Neural crest cell (in vitro differentiated cells): Measurements from ENCODE around the gene HAPLN3. TPM values are rescaled to one million over a fixed set of nuclear protein-coding genes. Genes with fewer than 3 reads are reported as not detected.

Experiments used
- DNase-seq: peaks from one replicate; pipeline ENCODE4 v3.0.0; 2021; ENCODE audit warnings: low read depth, mixed read lengths, low spot score
- H3K27ac Mint-ChIP-seq: one replicate; pipeline ENCODE4 v1.8.0; 2021; ENCODE audit warnings: mild to moderate bottlenecking, mixed read lengths; ENCODE audit not compliant: unreplicated experiment
- H3K27me3 Mint-ChIP-seq: 2 replicates; pipeline ENCODE4 v1.8.0; 2021; ENCODE audit warnings: low read depth, mild to moderate bottlenecking, mixed read lengths
- H3K36me3 Mint-ChIP-seq: 2 replicates; pipeline ENCODE4 v1.8.0; 2021; ENCODE audit warnings: low read depth, mild to moderate bottlenecking, mixed read lengths
- H3K4me1 Mint-ChIP-seq: 2 replicates; pipeline ENCODE4 v1.8.0; 2021; ENCODE audit warnings: mixed read lengths
- H3K4me3 Mint-ChIP-seq: one replicate; pipeline ENCODE4 v1.8.0; 2021; ENCODE audit warnings: mild to moderate bottlenecking, mixed read lengths
- H3K9me3 Mint-ChIP-seq: 2 replicates; pipeline ENCODE4 v1.8.0; 2021; ENCODE audit warnings: mixed read lengths
- total RNA-seq: library from RNA; stranded (reverse); gene quantifications from 2 replicates; pipeline ENCODE4 v1.2.1, GENCODE V29; 2021
- TF ChIP-seq, protein P1 (sequence below): fragments of 200-600 bp; sonication (generic); conservative IDR thresholded peaks from 2 replicates; pipeline ENCODE4 v1.5.0; 2021; ENCODE audit warnings: antibody characterized with exemption, mild to moderate bottlenecking

Gene HAPLN3
- total RNA-seq, 1 donor from 2014 or later: 2.9 TPM

DNA sequence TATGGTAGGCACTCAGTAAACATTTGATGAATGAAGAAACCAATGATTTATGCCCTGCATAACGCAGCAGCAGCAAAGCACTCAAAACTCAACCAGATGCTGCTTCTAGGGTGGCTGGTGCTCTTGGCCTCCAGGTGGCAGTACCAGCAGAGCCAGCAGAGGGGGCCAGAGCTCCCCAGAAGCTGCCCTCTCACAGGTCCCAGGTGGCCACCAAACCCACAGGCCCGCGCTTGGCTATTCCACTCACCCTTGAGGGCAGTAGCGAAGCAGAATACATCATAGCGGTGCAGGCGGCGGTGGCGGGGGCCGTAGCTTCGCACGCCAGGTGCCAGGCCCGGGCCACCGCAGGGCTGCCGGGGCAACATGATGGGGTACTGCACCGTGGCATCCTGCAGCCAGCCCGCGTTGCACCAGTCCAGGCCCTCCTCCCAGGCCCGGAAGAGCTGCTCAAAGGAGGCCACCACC is 16.6 kb downstream of the HAPLN3 start:
- H3K9me3 Mint-ChIP-seq: no peaks in the 10 kb centered on the region
- TF ChIP-seq, protein P1, sequence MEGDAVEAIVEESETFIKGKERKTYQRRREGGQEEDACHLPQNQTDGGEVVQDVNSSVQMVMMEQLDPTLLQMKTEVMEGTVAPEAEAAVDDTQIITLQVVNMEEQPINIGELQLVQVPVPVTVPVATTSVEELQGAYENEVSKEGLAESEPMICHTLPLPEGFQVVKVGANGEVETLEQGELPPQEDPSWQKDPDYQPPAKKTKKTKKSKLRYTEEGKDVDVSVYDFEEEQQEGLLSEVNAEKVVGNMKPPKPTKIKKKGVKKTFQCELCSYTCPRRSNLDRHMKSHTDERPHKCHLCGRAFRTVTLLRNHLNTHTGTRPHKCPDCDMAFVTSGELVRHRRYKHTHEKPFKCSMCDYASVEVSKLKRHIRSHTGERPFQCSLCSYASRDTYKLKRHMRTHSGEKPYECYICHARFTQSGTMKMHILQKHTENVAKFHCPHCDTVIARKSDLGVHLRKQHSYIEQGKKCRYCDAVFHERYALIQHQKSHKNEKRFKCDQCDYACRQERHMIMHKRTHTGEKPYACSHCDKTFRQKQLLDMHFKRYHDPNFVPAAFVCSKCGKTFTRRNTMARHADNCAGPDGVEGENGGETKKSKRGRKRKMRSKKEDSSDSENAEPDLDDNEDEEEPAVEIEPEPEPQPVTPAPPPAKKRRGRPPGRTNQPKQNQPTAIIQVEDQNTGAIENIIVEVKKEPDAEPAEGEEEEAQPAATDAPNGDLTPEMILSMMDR: peak; percentile 73
- no peaks in the 10 kb centered on the region for H3K27me3 Mint-ChIP-seq
- peak; percentile 44 for DNase-seq
- no peak overlapping the region for H3K27ac Mint-ChIP-seq
- no peak overlapping the region for H3K4me3 Mint-ChIP-seq
- no peaks in the 10 kb centered on the region for H3K36me3 Mint-ChIP-seq
- peaks cover 3% of the 10 kb centered on the region for H3K4me1 Mint-ChIP-seq

DNA sequence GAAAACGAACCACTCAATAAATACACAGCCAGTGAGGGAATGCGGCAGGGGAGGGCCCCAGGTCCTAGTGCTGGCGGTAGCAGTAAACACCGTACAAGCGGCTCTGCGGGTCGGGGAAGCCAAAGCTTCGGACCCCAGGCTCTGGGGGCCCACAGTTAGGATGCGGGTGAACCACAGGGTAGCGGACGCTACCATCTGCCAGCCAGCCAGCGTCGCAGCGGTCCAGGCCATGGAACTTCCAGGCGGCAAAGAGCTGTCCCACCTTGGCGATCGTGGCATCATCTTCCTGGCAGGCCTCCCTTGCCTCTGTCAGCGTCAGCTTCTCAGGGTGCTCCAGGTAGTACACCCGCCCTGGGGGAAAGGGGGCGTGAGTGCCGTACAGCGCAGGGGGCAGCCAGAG is 17.4 kb downstream of the HAPLN3 start:
- no peaks in the 10 kb centered on the region for H3K9me3 Mint-ChIP-seq
- no peaks in the 10 kb centered on the region for H3K27me3 Mint-ChIP-seq
- H3K4me1 Mint-ChIP-seq: peaks cover 3% of the 10 kb centered on the region
- TF ChIP-seq, protein P1: no peak
- H3K4me3 Mint-ChIP-seq: no peak overlapping the region
- DNase-seq: no peak
- no peak overlapping the region for H3K27ac Mint-ChIP-seq
- H3K36me3 Mint-ChIP-seq: no peaks in the 10 kb centered on the region

DNA sequence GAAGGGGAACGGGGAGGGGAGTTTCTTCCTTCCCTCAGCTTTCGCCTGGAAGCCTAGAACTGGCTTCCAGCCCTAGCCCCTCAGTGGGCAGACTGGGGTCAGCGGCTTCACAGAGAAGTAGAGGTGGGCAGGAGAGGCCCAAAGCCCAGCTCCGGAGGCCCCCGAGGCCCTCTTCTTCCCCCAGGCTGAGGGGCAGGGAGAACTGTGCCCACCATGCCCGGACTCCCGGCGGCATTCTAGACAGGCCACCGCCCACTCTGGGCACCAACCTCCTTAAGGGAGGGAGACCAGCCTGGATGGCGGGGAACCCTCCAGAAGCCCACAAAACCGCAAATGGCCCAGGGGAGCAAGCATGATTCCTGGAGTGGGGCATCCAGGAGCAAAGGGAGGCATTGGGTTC is 17.9 kb downstream of the HAPLN3 start:
- Mint-ChIP-seq H3K36me3 (no peaks in the 10 kb centered on the region), H3K4me3 (no peak overlapping the region), H3K27me3 (no peaks in the 10 kb centered on the region), H3K27ac (no peak overlapping the region), H3K4me1 (peaks cover 3% of the 10 kb centered on the region), H3K9me3 (no peaks in the 10 kb centered on the region)
- no peak for DNase-seq
- TF ChIP-seq, protein P1: no peak

DNA sequence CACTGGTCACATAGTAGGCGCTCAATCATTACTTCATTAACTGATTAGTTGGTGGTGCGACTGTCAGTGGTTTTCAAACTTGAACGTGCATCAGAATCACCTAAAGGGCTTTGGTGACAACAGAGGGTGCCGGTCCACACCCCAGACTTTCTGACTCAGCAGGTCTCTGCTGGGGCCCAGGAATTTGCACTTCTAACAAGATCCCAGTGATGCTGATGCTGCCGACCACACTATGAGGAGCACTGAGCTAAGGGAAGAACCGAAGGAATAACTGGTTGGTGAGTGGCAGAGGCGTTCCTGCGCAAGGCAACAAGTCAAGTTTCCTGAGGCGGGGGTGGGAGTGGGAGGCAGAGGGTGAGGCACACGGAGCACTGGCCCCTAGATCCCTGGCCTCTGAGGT is 18.8 kb downstream of the HAPLN3 start:
- Mint-ChIP-seq H3K4me1 (peaks cover 3% of the 10 kb centered on the region), H3K9me3 (no peaks in the 10 kb centered on the region), H3K27ac (peak overlapping the region; percentile 45), H3K27me3 (no peaks in the 10 kb centered on the region), H3K36me3 (no peaks in the 10 kb centered on the region), H3K4me3 (no peak overlapping the region)
- TF ChIP-seq, protein P1: no peak
- DNase-seq: no peak

DNA sequence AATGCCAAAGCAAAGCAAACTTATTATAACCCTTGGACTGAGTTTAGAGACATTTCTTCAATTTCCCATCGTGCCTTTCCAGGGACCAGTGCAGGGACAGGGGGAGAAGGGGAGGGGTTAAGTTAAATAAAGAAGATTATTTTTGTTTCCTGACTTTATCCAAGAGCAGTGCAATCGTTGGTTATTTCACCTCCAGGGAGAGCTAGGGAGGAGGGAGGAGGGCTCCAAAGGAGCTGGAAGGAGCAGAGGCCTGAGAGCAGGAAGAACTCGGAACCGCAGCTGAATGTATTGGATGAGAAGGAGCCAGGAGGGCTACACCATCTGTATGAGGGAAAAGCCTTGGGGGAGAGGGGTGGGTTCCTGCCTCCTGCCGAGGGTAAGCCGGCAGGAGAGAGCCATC is 20.7 kb downstream of the HAPLN3 start:
- TF ChIP-seq, protein P1: no peak
- no peak overlapping the region for H3K4me3 Mint-ChIP-seq
- DNase-seq: no peak
- H3K4me1 Mint-ChIP-seq: peaks cover 3% of the 10 kb centered on the region
- H3K36me3 Mint-ChIP-seq: no peaks in the 10 kb centered on the region
- H3K27me3 Mint-ChIP-seq: no peaks in the 10 kb centered on the region
- peaks cover 4% of the 10 kb centered on the region for H3K9me3 Mint-ChIP-seq
- no peak overlapping the region for H3K27ac Mint-ChIP-seq

DNA sequence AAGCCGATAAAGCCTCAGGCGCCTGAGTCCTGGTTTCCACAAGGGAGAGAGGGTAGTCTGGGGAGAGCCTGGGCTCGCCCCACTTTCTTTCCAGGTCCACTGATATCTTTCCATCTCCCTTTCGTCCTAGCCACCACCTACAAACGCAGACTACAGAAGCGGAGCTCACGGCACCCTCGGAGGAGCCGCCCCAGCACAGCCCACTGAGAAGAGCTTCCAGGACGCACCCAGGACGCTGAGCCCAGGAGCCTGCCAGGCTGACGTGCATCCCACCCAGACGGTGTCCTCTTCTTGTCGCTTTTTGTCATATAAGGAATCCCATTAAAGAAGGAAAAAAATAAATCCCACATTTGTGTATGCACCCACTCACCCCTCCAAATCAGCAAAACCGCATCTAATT is 21.1 kb downstream of the HAPLN3 start:
- TF ChIP-seq, protein P1: no peak
- H3K4me1 Mint-ChIP-seq: peaks cover 3% of the 10 kb centered on the region
- H3K27ac Mint-ChIP-seq: no peak overlapping the region
- H3K27me3 Mint-ChIP-seq: no peaks in the 10 kb centered on the region
- peaks cover 4% of the 10 kb centered on the region for H3K9me3 Mint-ChIP-seq
- DNase-seq: no peak
- no peak overlapping the region for H3K4me3 Mint-ChIP-seq
- no peaks in the 10 kb centered on the region for H3K36me3 Mint-ChIP-seq
